NCI-H1092 (cell line): ENCODE measurements around the gene TAPBP.
"Not testable (repeated sequence)": the region's sequence is repeated elsewhere in the genome, so short reads cannot be mapped to it uniquely, and the experiment has no call there.

Experiments used
- DNase-seq: peaks from one replicate; lab custom pipeline; 2025; lab: John Stamatoyannopoulos, UW

The TAPBP gene

DNA sequence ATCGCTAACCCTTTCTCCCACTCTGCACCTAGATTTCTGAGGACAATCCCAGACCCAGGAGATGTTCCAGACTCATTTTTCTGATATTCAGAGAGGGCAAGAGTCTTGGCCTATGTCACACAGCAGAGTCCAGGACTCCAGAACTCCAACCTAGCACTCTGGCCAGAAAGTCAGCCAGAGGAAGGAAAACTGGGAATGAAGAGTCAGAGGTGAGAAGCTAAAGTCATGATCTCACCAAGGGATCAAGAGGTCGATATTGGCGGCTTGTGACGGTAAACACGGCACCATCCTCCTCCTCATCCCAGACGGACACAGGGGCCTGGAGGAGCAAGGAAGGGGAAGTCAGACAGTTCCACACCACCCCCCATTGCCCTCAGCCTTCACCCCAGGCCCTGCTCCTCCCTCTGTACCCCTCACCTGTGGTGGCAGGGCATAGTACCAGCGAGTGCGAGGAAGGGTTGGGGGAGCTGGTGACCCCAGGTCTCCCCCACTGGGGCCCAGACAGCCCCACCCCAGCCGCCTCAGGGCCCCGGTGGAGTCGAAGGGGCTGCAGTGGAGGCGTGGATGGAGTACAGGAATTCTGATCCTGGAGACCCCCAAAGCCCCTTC, 17.0 kb downstream of the TAPBP start:
- DNase-seq, result no peak

DNA sequence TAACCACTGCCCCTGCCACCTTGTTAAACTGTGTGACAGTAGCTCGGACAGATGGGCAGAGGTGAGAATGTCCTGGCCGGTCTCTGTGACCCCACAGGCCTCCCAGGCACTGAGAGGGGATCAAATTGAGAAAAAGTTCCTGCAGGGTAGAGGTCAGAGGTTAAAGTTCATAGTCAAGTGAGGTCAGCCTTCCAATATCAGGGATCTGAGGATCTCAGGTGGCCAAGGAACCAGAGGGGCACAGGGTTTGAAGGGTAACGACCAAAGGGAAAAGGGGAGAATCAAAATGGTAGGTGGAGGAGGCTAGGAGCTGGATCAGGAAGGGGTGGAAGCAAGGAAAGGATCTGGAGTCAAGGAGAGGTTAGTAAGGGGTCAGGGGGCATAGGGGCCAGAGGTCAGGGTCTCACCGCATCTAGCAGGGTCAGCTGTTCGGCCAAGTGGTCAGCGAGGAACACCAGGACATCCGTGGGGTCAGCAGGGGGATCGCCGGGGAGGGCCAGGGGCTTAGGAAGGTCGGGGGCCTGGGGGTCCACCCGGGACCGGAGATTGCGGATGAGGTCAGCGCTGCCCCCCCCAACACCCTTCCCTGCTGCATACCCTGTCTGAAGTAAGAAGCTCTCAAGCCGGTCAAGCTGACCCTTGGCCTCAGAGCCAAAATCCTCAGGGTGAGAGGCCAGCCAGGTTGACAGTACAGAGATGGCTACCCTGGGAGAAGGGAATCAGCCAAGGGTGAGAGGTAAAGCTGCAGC, 18.1 kb downstream of the TAPBP start:
- DNase-seq, result no peak

DNA sequence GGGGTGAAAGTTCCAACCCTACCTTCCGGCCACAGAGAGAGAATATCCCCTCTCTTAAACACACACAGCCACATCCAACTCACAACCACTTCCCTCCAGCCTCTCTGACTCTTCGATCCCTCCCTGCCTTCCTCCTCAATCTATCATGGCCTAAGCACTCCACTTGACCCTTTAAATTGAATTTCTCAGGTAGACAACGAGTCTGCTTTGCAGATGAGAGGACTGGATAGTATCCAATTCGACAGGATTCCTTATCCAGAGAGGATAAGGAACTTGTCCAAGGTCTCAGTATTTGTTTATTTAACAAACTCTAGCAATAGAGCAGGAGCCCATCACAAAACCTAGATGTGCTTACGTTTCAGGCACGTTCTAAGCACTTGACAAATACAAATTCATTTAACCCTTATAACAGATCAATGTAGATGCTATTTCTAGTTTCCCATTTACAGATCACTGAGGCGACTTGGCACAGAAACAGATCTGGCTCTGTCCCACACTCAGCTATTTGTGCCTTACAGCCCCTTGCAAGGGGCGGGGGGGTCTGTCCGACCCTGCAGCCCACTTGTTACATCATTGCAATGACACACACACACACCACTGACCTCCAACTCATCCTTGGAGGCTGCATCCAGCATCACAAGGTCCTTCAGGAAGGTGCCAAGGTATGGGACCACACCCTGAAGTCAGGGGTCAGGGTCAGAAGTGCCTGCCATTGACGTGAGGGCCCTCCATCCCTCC, 19.6 kb downstream of the TAPBP start:
- no peak for DNase-seq

DNA sequence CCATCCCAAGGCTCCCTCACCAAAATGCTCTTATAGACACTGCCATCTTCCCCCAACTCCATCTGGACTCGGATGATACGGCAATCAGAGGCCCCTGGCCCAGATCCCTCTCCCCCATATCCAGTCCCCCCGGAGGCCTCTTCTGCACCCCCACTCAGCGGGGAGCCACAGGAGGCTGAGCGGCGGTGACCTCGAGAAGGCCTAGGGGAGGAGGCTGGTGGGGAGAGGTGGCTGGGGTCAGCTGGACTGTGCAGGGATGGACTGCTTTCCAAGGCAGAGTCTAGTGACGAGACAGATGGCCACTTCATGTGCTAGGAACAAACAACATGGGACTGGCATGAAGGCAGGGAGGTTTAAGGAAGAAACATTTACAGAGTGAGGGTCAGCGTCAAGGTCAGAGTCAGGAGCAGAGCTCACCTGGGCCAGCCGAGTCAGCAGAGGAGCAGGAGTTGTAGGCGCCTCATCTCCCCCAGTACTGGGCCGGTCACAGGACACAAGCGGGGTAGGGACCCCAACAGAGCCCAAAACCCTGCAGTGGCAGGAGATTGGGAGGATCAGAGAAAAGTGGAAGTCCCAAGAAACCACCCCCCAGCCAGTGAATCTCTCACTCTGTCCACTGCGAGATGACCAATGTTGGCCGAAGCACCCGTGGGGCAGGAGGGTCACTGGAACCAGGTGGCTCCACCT, 20.7 kb downstream of the TAPBP start:
- no peak for DNase-seq

DNA sequence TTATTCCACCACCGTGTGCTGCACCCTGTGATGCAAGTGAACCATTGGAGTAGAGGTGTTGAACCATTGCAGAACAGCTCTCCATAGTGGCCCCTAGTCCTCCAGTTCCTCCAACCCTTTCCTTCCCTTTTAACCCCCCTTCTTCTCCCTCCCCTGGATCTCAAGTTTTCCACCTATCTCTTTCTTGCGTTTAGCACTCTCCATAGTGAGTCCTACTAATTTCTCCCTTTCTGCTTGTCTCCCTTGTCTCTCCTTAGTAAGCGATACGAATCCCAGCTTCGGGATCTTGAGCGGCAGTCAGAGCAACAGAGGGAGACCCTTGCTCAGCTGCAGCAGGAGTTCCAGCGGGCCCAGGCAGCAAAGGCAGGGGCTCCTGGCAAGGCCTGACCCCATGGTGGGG, 23.4 kb downstream of the TAPBP start:
- no peak for DNase-seq

DNA sequence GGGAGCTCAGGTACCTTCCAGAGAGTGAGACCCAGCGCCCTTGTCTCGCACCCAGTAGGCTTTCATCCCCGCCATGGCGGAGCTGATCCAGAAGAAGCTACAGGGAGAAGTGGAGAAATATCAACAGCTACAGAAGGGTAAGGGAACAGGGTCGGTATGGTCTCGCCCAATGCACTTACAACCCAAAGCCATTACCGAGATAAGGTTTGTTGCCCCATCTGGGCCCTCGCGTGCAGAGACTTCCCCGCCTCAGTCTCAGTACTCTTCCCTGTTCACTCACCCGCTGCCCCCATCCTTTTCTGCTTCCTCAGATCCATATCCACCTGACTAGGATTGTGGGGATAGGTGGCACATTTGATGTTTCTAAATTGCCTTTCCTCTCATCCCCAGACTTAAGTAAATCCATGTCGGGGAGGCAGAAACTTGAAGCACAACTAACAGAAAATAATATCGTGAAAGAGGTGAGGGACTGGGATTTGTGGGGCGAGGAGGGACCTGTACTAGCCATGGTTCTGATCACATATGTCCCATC, 24.0 kb downstream of the TAPBP start:
- no peak for DNase-seq

DNA sequence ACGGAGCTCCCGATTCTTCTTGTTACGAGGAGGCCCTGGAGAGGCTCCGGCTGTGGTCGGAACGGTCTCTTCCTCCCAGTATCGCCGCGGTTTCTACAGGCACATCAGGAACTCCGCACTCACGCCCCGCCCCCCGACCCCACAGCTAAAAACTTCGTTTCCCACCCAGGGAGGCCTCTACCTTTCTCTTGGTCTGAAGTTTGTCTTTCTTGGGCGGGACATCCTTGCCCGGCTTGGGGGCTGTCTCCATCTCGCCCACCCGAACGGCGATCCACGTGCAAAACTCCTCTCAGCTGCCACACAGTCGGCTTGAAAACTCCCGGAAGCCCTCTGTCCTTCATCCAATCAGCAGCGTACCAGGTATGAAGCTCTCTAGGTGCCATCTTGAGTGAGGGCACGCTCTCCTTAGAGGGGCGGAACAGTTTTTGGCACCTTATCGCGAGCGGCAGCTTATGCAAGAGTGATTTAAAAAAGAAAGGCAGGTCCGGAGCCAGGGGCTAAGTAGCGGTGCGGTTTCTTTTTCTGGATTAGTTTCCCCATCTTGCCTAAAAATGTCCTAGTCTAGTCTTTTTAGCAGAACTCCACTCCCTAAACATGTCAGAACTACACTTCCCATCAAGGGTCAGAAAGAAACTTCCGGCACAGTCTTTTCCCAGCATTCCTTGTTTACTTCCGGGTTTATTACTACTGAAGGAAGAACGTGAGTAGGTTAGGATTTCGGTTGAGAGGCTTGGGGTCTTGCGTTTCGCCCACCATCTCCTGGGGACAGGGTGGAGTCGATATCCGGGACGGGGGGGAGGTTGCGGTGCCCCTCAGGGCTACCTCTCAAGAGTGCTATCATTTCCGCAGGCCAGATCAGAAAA, 24.7 kb downstream of the TAPBP start, which contains the start of the genes PFDN6 and WDR46:
TSS of gene PFDN6 (plus strand) at position 681 of the 863 bp plus-strand sequence. CDS start 256 bp downstream, outside the sequence.
TSS of gene WDR46 (minus strand) at position 319 of the 863 bp plus-strand sequence. CDS start at position 250, 69 bp downstream.
- DNase-seq, result peak; percentile 64

DNA sequence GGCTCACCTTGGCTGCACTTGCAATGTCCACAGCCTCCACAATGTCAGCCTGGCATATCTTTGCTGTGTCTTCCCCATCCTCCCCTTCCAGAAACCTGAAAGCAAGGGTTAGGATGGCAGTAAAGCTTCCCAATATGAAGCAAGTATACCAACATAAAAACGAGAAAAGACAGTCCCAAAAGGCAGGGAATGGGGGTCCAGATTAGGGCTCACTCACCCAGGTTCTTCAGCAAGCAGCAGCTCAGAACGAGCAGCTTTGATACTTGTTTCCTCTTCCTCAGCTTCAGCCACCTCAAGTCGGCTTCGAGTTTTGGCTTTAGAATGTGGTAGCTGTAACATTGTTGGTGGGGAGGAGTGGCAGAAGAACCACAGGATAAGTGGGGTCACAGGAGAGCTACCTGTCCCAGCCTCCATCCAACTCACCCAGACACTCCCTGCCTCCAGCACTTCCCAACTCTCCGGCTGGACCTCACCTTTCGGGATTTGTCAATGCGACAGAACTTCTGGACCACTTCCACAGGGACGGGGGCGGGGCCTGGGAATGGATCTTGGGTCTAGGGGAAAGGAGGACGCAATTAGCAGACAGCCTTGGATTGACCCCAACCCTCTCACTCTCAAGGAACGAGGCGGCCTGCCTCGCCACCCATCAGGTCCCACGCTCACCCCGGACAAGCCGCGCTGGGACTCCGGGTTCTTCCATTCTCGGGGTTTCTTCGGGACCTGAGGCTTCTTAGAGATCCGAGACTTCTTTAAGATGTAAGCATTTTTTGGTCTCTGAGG, 25.5 kb downstream of the TAPBP start:
- DNase-seq, result no peak

DNA sequence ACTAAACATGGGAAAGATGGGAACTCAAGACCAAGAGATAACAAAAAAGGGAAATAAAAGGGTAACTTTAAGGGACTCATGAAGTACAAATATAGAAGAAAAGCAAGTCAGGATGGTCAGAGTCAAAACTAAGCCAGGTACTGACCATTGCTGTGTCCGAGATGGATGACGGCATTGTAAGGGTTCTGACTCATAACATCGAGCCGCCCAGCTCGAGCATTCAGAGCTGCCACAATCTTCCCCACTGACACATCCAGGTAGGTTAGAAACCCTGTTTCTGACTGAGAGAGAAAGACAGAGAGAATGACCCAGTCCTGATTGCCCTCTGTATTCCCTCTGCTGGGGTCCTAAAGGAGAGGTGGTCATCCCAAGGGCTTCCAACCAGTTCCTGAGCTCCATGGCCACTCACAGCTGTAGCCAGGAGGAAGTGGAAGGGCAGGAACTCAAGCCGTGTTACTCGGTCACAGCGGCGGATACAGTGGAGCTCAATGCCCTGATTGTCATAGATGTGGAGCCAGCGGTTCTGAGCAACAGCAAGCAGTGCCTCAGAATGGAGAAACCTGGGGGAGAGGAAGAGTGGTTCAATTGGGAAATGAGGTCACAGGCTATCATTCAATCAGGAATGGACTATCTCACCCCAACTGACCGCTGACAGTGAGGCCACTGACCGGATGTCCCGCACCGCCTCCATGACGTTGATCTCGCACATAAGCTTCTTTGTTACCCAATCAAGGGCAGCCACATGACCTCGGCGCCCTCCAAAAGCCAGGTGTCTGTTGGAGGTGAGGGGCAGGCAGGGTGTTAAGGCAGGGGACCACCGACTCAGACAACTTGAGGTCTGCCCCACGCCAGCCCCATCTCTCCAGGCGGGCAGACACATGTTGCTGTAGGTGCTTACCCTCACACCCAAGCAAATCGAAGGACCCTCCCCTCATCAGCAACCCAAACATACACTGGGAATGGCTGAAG, 26.6 kb downstream of the TAPBP start:
- no peak for DNase-seq

DNA sequence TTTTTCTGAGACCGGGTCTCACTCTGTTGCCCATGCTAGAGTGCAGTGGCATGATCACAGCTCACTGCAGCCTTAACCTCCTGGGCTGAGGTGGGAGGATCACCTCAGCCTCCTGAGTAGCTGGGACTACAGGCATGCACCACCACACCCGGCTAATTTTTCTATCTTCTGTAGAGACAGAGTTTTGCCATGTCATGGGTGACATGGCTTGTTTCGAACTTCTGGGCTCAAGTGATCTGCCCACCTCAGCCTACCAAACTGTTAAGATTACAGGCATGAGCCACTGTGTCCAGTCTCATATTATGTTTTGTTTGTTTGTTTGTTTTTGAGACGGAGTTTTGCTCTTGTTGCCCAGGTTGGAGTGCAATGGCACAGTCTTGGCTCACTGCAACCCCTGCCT, 28.7 kb downstream of the TAPBP start:
- not testable (repeated sequence) for DNase-seq

DNA sequence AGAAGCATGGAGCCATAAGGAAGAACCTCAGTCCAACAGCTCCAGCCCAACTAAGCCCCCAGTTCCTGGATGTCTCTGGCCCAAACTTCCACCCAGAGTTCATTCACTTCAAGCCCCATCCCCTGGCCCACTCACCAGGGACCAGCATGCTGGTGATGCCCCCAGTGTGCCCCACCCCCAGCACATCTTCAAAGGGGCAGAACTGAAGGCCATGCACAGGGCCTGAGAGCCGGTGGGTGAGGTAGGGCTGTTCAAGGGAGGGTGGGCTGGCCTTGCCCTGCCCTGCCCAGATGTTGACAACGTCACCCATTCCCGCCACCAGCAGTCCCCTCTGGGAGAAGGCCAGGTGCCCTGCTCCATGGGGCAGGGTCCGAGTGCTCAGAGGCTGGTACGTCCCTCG, 33.3 kb downstream of the TAPBP start:
- DNase-seq, result no peak

DNA sequence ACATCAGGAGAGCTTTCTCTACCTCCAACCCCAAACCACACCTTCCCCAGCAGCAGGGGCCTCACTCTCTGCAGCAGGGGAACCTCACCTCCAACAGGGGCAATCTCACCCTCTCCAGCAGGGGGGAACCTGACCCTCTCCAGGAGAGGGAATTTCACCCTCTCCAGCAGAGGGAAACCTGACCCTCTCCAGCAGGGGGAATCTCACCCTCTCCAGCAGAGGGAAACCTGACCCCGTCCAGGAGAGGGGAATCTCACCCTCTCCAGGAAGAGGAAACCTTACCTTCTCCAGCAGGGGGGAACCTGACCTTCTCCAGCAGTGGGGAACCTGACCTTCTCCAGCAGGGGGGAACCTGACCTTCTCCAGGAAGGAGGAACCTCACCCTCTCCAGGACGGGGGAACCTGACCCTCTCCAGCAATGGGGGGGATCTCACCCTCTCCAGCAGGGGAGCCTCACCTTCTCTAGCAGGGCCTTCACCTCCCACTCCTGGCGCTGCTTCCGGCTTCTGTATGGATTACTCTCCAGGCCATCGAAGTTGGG, 33.8 kb downstream of the TAPBP start:
- no peak for DNase-seq

DNA sequence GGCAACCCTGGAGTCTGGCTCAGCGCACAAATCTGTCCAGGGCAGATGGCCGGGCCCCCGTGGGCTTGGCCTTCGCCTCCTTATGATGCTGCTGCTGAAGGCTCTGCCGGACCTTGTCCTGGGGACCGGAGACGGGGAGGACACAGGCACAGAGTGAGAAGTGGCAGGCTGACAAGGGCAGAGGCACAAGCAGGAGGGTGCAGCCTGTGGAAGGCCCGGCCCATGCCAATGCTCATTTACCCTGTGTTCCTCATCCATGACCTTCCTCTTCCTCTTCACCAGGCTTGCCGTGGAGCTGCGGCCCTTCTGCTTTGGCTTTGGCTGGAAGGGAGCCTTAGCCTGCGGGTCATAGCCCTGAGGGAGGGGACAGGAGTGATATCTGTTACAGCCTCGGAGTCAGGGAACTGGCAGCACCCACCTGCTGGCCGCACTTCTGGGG, 34.6 kb downstream of the TAPBP start:
- DNase-seq, result no peak

DNA sequence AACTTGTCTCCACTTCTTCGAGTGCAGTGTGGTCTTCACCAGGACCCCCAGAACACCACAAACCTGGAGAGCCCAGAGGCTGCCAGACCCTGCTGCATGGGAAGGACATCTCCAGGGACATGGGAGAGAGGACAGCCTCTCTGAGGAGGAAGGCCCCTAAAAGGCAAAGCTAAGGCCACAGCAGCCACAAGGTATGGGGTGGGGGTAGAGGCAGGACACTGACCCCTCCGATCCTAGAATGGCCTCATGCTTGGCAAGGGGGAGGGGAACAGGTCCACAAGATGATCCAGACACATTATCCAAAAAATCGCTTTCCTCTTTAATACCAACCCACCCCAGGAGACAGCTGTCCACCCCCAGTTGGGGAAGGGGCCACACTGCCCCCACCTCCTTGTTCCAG, 35.1 kb downstream of the TAPBP start:
- DNase-seq, result no peak

DNA sequence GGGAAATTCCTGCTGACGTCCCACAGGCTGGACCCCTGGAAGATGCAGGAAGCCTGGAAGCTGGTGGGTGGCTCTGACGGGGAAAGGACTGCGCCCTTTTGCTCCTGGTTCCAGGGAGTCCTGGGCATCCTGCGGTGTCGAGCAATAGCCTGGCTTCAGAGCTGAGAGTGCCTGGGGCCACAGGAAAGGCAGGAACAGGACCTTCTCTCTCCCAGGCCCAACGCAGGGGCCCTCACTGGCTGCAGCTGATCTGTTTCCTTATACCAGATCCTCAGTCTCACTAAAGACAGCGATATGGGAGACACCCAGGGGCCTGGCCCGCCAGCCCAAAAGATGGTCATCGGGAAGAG, 35.5 kb downstream of the TAPBP start:
- no peak for DNase-seq

DNA sequence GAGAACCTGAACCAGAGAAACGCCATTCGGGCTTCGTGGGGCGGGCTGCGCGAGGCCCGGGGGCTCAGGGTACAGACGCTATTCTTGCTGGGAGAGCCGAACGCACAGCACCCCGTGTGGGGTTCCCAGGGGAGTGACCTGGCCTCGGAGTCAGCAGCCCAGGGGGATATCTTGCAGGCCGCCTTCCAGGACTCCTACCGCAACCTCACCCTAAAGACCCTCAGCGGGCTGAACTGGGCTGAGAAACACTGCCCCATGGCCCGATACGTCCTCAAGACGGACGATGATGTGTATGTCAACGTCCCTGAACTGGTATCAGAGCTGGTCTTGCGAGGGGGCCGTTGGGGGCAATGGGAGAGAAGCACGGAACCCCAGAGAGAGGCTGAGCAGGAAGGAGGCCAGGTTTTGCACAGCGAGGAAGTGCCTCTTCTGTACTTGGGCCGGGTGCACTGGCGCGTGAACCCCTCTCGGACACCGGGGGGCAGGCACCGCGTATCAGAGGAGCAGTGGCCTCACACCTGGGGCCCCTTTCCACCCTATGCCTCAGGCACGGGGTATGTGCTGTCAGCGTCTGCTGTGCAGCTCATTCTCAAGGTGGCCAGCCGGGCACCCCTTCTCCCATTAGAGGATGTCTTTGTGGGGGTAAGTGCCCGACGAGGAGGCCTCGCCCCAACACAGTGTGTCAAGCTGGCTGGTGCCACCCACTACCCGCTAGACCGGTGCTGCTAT, 36.1 kb downstream of the TAPBP start:
- DNase-seq, result no peak

DNA sequence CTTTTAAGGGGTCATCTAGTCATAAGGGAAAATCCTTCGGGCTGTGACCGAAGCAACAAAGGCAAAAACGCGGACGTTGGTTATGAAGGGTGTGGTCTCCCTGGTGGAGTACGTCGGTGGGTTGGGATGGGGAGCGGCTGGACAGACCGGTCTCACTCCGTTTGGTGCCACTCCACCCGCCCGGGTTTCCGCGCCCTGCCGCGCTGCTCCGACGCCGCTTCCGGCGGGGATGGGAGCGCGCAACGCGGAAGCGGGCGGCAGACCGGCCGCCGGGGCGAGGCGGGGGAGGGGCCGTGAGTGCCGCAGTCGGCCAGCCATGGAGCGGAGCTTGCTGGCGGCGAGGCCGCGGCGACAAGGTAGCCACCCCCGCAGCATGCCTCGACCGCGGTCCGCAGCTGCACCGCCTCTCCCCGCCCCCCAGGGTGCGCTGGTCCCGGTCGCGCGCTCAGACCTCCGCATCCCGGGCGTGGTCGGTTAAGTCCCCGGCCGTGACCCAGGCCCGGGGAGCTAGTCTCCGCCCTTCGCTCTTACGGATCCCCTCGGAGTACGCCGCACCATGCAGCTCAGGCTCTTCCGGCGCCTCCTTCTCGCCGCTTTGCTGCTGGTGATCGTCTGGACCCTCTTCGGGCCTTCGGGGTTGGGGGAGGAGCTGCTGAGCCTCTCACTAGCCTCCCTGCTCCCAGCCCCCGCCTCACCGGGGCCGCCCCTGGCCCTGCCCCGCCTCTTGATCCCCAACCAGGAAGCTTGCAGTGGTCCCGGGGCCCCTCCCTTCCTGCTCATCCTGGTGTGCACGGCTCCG, 36.8 kb downstream of the TAPBP start, which contains the start of gene B3GALT4:
TSS of gene B3GALT4 (plus strand) at position 260 of the 799 bp plus-strand sequence. CDS start at position 557, 297 bp downstream.
- DNase-seq, result peak; percentile 20
